NCI-H1694 treated with DMSO at 0.1 percent for 48 hours (cell line): Measurements from ENCODE around the gene IZUMO4.
"Not testable (repeated sequence)": the region's sequence is repeated elsewhere in the genome, so short reads cannot be mapped to it uniquely, and the experiment has no call there.

ENCODE experiments used
- DNase-seq: peaks from one replicate; lab custom pipeline; 2025; lab: John Stamatoyannopoulos, UW

The IZUMO4 gene

GRCh38 chr19:2123682-2124387 is 27.1 kb downstream of the IZUMO4 start:
- no peak for DNase-seq

DNA sequence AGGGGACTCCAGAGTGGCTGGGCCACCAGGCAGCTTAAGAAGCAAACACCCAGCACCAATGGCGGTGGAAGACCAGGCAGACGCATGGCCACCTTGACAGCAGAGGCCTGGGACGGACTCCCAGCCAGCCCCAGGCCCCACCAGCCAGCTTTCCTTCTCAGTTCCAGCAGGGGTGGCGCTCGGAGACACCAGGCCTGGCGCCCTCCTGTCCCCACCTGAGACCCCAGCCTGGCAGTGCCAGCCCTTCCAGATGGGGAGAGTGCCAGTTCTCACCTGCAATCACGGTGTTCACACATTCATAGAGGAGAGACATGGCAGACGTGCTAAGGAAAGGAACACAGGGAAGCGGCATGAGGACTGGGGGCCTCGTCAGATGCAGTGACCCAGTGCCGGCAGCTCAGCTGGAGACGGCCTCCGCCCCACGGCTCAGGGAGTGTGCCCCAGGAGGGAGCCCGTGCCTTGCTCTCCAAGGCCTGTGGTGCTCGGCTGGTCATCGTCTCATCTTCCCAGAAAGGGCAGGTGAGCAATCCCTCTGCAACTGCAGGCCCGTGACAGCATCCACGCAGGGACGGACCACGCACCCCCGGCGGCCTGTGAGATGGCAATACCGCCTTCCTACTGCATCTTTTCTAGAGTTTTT is 30.3 kb downstream of the IZUMO4 start:
- DNase-seq = no peak

GRCh38 chr19:2127758-2128157 is 31.0 kb downstream of the IZUMO4 start:
- no peak for DNase-seq

DNA sequence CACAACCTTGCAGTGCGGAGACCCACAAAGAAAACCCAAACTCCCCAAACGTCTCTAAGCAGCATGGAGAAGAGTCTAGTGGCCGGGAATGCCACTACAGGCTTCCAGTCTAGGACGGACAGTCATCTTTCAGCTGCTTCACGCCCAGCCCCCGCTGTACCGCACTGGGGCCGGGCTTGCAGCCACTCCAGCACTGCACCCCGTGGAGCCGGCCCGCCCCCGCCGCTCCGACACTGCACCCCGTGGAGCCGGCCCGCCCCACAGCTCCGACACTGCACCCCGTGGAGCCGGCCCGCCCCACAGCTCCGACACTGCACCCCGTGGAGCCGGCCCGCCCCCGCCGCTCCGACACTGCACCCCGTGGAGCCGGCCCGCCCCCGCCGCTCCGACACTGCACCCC is 31.5 kb downstream of the IZUMO4 start:
- not testable (repeated sequence) for DNase-seq

DNA sequence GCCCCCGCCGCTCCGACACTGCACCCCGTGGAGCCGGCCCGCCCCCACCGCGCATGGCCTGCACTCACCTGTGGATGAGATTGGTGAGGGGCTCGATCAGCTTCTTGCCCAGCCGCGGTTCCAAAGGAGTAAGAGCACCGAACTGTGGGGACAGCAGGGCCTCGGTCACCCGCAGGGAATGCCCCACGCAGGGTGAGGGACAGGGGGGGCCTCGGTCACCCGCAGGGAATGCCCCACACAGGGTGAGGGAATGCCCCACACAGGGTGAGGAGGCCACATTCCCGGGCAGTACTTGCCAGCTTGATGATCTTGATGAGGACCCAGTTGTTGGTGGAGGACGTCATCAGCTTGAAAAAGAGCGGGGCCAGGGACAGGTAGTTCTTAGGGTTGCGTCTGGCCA is 32.3 kb downstream of the IZUMO4 start:
- no peak for DNase-seq

DNA sequence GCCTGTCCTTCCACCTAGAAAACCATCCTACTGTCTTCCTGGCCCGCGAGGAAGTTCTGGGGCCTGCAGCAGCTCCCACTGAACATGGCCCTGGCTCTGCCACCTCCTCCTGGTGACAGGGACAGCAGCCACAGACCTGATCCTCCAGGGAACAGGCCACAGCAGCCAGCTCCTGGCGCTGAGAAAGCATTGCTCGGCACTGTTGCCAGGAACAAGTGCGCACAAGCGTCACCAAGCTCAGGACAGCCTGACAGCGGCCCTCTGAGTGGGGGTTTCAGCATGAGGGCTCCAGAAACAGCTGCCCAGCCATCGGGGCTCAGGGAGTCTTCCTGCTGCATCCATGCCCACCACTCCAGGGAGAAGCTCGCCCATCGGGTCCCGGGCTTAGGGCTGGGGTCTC is 32.8 kb downstream of the IZUMO4 start:
- DNase-seq = no peak

- DNase-seq = no peak
Measured at GRCh38 chr19:2129892-2130770, 33.4 kb downstream of the IZUMO4 start.

GRCh38 chr19:2131012-2131975 is 34.6 kb downstream of the IZUMO4 start:
- not testable (repeated sequence) for DNase-seq

- DNase-seq = no peak
Measured at GRCh38 chr19:2132191-2132590, 35.5 kb downstream of the IZUMO4 start.

- no peak for DNase-seq
Measured at GRCh38 chr19:2132731-2133490, 36.2 kb downstream of the IZUMO4 start.

DNA sequence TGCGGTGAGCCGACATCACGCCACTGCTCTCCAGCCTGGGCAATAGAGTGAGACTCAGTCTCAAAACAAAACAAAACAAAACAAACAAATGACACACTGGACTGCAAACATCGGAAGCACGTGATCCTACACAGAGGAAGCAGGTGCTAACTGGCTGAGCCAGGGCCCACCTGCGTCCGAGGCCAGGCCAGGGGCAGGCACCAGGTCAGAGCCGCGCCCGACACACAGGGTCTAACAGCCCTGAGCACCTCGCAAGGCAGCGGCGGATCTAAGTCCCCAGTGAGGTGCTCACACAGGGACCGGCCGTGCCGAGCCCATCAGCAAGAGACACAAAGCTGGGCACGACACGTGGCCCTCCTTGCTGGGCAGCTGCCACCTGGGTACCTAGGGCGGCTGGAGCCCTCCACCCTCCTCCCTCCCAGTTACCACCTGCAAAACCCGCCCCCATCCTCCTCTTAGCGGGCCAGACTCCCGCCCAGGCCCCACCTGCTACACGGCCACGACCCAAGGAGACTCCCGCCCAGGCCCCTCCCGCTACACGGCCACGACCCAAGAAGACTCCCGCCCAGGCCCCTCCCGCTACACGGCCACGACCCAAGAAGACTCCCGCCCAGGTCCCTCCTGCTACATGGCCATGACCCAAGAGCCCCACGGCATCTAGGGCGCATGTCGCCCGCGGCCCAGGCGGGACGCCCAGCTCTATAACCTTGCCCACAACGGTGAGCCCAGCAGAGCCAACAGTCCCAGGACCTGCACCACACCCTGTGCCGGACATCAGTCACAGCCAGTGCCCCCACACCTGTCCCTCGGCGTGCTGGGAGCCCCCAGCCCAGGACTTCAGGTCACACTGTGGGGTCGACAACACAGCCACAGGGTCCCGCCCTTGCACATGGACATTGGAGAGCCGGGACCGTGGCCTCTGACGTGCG is 39.0 kb downstream of the IZUMO4 start:
- no peak for DNase-seq

DNA sequence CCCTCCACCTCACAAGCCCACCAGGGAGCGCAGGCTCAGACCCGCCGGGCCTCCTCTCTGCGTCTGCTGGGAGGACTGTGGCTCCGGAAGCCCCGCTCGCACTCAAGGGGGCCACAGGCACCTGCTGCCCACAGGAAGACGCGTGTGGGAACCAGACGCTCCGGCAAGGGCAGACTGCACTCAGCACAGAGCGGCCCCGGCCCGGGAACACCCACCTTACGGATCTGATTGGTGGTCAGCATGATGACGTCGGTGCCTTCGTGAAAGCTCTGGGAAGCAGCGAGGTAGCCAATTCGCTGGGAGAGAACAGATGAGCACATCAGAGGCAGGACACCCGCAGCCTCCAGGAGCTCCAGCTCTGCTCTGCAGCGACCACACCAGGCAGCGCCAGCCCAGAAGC is 40.1 kb downstream of the IZUMO4 start:
- DNase-seq = no peak

- DNase-seq = no peak
Measured at GRCh38 chr19:2138061-2138728, 41.5 kb downstream of the IZUMO4 start.

DNA sequence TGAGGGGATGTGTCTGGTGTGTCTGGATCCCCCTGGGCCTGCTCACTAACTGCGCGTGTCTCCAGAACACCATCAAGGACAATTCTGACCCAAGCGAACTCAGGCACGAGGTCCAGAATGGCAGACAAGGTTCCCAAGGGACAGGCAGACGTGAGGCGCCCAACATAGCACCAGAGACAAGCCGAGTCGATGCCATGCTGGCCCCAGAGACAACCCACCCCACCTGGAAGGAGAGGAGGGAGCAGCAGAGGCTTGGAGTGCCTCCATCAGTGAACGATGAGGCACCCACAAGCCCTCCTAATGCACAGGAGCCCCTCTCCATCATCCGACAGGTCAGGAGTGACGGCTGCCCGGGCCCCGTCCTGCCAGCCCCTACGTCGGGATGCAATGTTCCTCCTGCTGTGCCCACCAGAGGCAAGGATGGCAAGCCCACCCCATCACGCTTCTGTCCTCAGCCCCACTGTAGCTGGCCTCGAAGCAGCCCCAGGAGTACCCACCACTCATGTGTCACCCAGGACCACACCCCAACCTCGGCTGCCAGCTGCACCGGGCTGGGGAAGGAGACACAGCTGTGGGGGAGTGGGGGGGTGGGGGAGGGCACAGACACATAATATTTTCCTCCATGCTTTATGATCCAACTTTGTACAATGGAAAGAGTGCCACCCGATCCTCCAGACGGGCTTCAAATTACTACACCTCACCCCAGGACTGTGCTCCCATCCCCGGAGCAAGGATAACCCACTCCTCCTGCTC is 42.8 kb downstream of the IZUMO4 start:
- no peak for DNase-seq

- DNase-seq = no peak
Measured at GRCh38 chr19:2140138-2140569, 43.4 kb downstream of the IZUMO4 start.

DNA sequence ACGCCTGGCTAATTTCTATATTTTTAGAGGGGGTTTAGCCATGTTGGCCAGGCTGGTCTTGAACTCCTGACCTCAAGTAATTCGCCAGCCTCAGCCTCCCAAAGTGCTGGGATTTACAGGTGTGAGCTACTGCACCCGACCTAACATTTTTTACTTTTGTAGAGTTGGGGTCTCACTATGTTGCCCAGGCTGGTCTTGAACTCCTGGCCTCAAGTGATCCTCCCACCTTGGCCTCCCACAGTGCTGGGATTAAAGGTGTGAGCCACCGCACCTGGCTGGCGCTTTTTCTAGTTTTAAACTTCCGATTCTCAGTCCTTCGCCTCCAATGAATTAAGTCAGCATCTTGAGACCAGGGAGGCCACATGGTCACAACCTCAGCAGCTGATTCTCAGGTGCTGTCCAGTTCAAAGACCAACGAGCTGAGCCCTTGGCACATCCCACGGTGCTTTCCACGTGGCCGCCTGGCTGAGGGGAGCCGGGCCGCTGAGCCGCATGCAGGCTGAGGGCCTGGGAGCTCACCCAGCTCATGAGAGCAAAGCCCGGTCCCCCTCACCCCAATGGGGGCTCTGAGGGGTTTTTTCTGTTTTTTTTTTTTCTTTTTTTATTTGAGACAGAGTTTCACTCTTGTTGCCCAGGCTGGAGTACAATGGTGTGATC is 45.6 kb downstream of the IZUMO4 start:
- no peak for DNase-seq

- no peak for DNase-seq
Measured at GRCh38 chr19:2144190-2144589, 47.5 kb downstream of the IZUMO4 start.

DNA sequence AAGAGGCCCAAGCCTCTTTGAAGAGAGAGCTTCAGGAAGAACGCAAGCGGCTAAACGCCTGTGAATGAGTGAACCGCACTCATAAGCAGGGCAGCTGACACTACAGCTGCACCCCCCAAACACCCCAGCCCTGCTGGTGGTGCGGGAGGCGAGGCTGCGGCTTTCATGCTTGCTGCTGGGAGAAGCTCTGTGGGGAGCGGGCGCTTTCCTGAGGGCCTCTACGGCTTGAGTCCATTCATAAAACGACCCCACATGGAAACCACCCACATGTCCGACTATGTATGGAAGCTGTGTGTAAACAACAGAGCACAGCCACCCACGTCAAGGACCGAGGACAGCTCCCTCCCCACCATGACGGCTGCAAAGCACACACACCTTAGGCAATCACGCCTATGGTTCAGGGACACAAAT is 49.1 kb downstream of the IZUMO4 start:
- no peak for DNase-seq
